Upper lobe of left lung (tissue), 6 donors: Measurements from ENCODE around the gene SLC30A1. TPM values are rescaled to one million over a fixed set of nuclear protein-coding genes. Genes with fewer than 3 reads are reported as not detected.

Source experiments
- ATAC-seq, 2 donors: fragments of 200-7000 bp; cut with Tn5 transposase; one replicate each; pipeline ENCODE4 v1.9.1; 2022; ENCODE audit warnings: mild to moderate bottlenecking in 2 of 2, moderate library complexity in 2 of 2; ENCODE audit not compliant: low FRiP score in 2 of 2
- DNase-seq, 2 donors: peaks; one replicate each; pipeline ENCODE4 v3.0.0-alpha.2; 2019 to 2020
- H3K27ac ChIP-seq, 4 donors: fragments of 200-600 bp; sonication (generic); one replicate each; pipeline ENCODE4 v1.5.1; 2016 to 2019
- H3K27me3 ChIP-seq, 4 donors: fragments of 200-600 bp; sonication (generic); one replicate each; pipeline ENCODE4 v1.5.1; 2017 to 2019
- H3K36me3 ChIP-seq, 4 donors: fragments of 200-600 bp; sonication (generic); one replicate each; pipeline ENCODE4 v1.5.1; 2016 to 2019
- H3K4me1 ChIP-seq, 4 donors: fragments of 200-600 bp; sonication (generic); one replicate each; pipeline ENCODE4 v1.5.1; 2018 to 2019
- H3K4me3 ChIP-seq, 4 donors: fragments of 200-600 bp; sonication (generic); one replicate each; pipeline ENCODE4 v1.5.1; 2017 to 2019; ENCODE audit warnings: mild to moderate bottlenecking in 2 of 4, moderate library complexity in 1 of 4
- H3K9me3 ChIP-seq, 4 donors: fragments of 200-600 bp; sonication (generic); one replicate each; pipeline ENCODE4 v1.5.1; 2018 to 2019
- CTCF ChIP-seq, 6 experiments: fragments of 450-650 bp in 4 of 6; fragments of 200-600 bp in 2 of 6; sonication (generic) in 2 of 6; IDR thresholded peaks; one replicate each; pipeline ENCODE4 v1.5.1; 2016 to 2019; ENCODE audit warnings: antibody characterized with exemption in 6 of 6
- EP300 ChIP-seq, 4 donors: sonication (generic); formaldehyde crosslinking; IDR thresholded peaks; one replicate each; pipeline ENCODE4 v1.5.1; 2017; ENCODE audit warnings: antibody characterized with exemption in 4 of 4, control low read depth in 2 of 4
- POLR2A ChIP-seq, 4 donors: fragments of 450-650 bp; IDR thresholded peaks; one replicate each; pipeline ENCODE4 v1.5.1; 2016 to 2017; ENCODE audit warnings: antibody characterized with exemption in 4 of 4, mild to moderate bottlenecking in 2 of 4
- POLR2AphosphoS5 ChIP-seq, 2 donors: sonication (generic); formaldehyde crosslinking; IDR thresholded peaks; one replicate each; pipeline ENCODE4 v1.5.1; 2017; ENCODE audit warnings: antibody characterized with exemption in 2 of 2
- WGBS, 2 donors: methylation state at CpG; one replicate each; pipeline ENCODE4 v1.1.5; 2017 to 2018; 5-methylcytosine and 5-hydroxymethylcytosine counted together
- total RNA-seq, 6 donors: library from RNA; depleted of rRNA in 4 of 6; stranded (reverse); fragments of >200 nt in 4 of 6; gene quantifications; one replicate each; pipeline versions ENCODE4 v1.1.0 to v1.2.1, GENCODE V29; 2016 to 2021
- donor health status: DM: no; HTN: no; CAD: no; lungs with moderate emphysema.
- donor health status: DM: no; HTN: yes; CAD: no; lungs with severe emphysema.

The SLC30A1 gene
- total RNA-seq, 6 donors from 2014 or later: 3.1 to 19.2 (median 13.2) TPM

- TF ChIP-seq CTCF (IDR thresholded peaks at IDR 0.05): no peak
- ATAC-seq: no peak
Observed at GRCh38 chr1:211537253-211537652, 41.7 kb downstream of the SLC30A1 start.

GRCh38 chr1:211536606-211537005 is 42.4 kb downstream of the SLC30A1 start:
- Histone ChIP-seq H3K36me3 (no peaks in the 10 kb centered on the region), H3K9me3 (no peaks in the 10 kb centered on the region), H3K4me3 (no peak overlapping the region), H3K27ac (no peak overlapping the region), H3K27me3 (no peaks in the 10 kb centered on the region), H3K4me1 (peaks cover 0 to 6% (median 1%) of the 10 kb centered on the region in 4 donors)
- DNase-seq (no peak), ATAC-seq (no peak)
- TF ChIP-seq EP300 (IDR thresholded peaks at IDR 0.05): no peak
- no peak for TF ChIP-seq POLR2AphosphoS5 (IDR thresholded peaks at IDR 0.05)
- no peak for TF ChIP-seq POLR2A (IDR thresholded peaks at IDR 0.05)
- no peak for TF ChIP-seq CTCF (IDR thresholded peaks at IDR 0.05)
- WGBS, 2 donors: 77 to 93% methylated on average over 7 to 8 of the region's 8 CpGs

More at GRCh38 chr1:211537253-211537652, 41.7 kb downstream of the SLC30A1 start:
- Histone ChIP-seq H3K4me1 (peaks cover 0 to 10% (median 1%) of the 10 kb centered on the region in 4 donors), H3K27me3 (no peaks in the 10 kb centered on the region), H3K36me3 (no peaks in the 10 kb centered on the region), H3K27ac (no peak overlapping the region), H3K9me3 (no peaks in the 10 kb centered on the region), H3K4me3 (no peak overlapping the region)
- WGBS, 2 donors: 77 to 95% methylated on average over 4 of the region's 4 CpGs
- DNase-seq: no peak

- Histone ChIP-seq H3K9me3 (no peaks in the 10 kb centered on the region), H3K27me3 (no peaks in the 10 kb centered on the region), H3K36me3 (no peaks in the 10 kb centered on the region), H3K27ac (no peak overlapping the region), H3K4me1 (no peaks in the 10 kb centered on the region), H3K4me3 (no peak overlapping the region)
- no peak for ATAC-seq
- 90 to 97% methylated on average over 2 of the region's 2 CpGs for WGBS, 2 donors
- no peak for DNase-seq
- TF ChIP-seq CTCF (IDR thresholded peaks at IDR 0.05): no peak
- TF ChIP-seq POLR2AphosphoS5 (IDR thresholded peaks at IDR 0.05): no peak
- no peak for TF ChIP-seq EP300 (IDR thresholded peaks at IDR 0.05)
- no peak for TF ChIP-seq POLR2A (IDR thresholded peaks at IDR 0.05)
Observed at GRCh38 chr1:211535346-211535745, 43.6 kb downstream of the SLC30A1 start.

- 75 to 94% methylated on average over 5 of the region's 5 CpGs for WGBS, 2 donors
- H3K9me3 ChIP-seq: no peaks in the 10 kb centered on the region
- no peak overlapping the region for H3K27ac ChIP-seq
- DNase-seq (no peak), ATAC-seq (no peak)
- no peaks in the 10 kb centered on the region for H3K4me1 ChIP-seq
- TF ChIP-seq POLR2A (IDR thresholded peaks at IDR 0.05) (no peak), EP300 (IDR thresholded peaks at IDR 0.05) (no peak), POLR2AphosphoS5 (IDR thresholded peaks at IDR 0.05) (no peak), CTCF (IDR thresholded peaks at IDR 0.05) (no peak)
- no peaks in the 10 kb centered on the region for H3K27me3 ChIP-seq
- H3K36me3 ChIP-seq: no peaks in the 10 kb centered on the region
- H3K4me3 ChIP-seq: no peak overlapping the region
Observed at GRCh38 chr1:211534545-211535291, 44.2 kb downstream of the SLC30A1 start.

- 84 to 85% methylated on average over 6 of the region's 6 CpGs for WGBS, 2 donors
- ATAC-seq: no peak
Observed at GRCh38 chr1:211532088-211532444, 46.9 kb downstream of the SLC30A1 start.

More at GRCh38 chr1:211532088-211532444, 46.9 kb downstream of the SLC30A1 start:
- peaks cover 0 to 5% (median 0%) of the 10 kb centered on the region in 4 donors for H3K4me1 ChIP-seq
- no peak for TF ChIP-seq CTCF (IDR thresholded peaks at IDR 0.05)
- no peak for TF ChIP-seq POLR2AphosphoS5 (IDR thresholded peaks at IDR 0.05)
- TF ChIP-seq EP300 (IDR thresholded peaks at IDR 0.05): no peak
- no peak for TF ChIP-seq POLR2A (IDR thresholded peaks at IDR 0.05)
- DNase-seq: no peak
- no peak overlapping the region for H3K27ac ChIP-seq
- no peaks in the 10 kb centered on the region for H3K9me3 ChIP-seq
- H3K4me3 ChIP-seq: no peak overlapping the region
- no peaks in the 10 kb centered on the region for H3K27me3 ChIP-seq
- H3K36me3 ChIP-seq: no peaks in the 10 kb centered on the region
